ENCODE results near the gene CHRNG. TPM values are rescaled to one million over a fixed set of nuclear protein-coding genes. Genes with fewer than 3 reads are reported as not detected.

CHRNG gene
- total and polyA plus RNA-seq, 2 experiments from 2014 or later = not detected

GRCh38 chr2:232513353-232513752 lies 26.1 kb upstream of the CHRNG start:
- no peaks in the 10 kb centered on the region for H4K20me1 ChIP-seq (replicated peaks; ENCODE audit: insufficient read depth)
- H3K4me1 ChIP-seq (ENCODE audit: insufficient read depth) = no peaks in the 10 kb centered on the region
- H3K27ac ChIP-seq (ENCODE audit: low read depth) = no peak overlapping the region
- no peak overlapping the region for H3K4me2 ChIP-seq
- H3K36me3 ChIP-seq (ENCODE audit: insufficient read depth) = no peaks in the 10 kb centered on the region
- Mint-ChIP-seq H3K27me3 (ENCODE audit: insufficient read depth, low read depth, poor library complexity) (peaks cover 7% of the 10 kb centered on the region), H3K27ac (no peak overlapping the region), H3K9me3 (no peaks in the 10 kb centered on the region; the same call in 2 of the 3 replicates), H3K4me3 (no peak overlapping the region; the same call in 2 of the 3 replicates), H3K4me1 (peaks cover 4% of the 10 kb centered on the region), H3K36me3 (ENCODE audit: low read depth) (no peaks in the 10 kb centered on the region)
- no peak; the same call in 2 of the 3 replicates for ATAC-seq
- no peaks in the 10 kb centered on the region for H3K27me3 ChIP-seq (ENCODE audit: insufficient read depth)
- 0 out of 2 replicates have a peak, but pooled peaks cover 2% of the 10 kb centered on the region for H3F3A ChIP-seq (replicated peaks; ENCODE audit: low read depth)
- H3K4me3 ChIP-seq = no peak overlapping the region
- no peak for DNase-seq (ENCODE audit: low spot score)
- H2AFZ ChIP-seq = no peak overlapping the region
- TF ChIP-seq CTCF (conservative IDR thresholded peaks at IDR 0.05; ENCODE audit: low read depth in 2 of 2) (no peak), POLR2AphosphoS5 (IDR thresholded peaks at IDR 0.05; ENCODE audit: low read depth) (no peak), EZH2 (IDR thresholded peaks at IDR 0.05; ENCODE audit: low read depth, unreplicated experiment) (no peak), ZNF462 (CRISPR knock-in tag; IDR thresholded peaks at IDR 0.05) (no peak), ETS1 (IDR thresholded peaks at IDR 0.05) (no peak), EZH2phosphoT487 (IDR thresholded peaks at IDR 0.05; ENCODE audit: unreplicated experiment) (no peak)
- no peaks in the 10 kb centered on the region for H3K79me2 ChIP-seq (replicated peaks; ENCODE audit: insufficient read depth)
- H3K9me2 ChIP-seq (ENCODE audit: insufficient read depth) = no peaks in the 10 kb centered on the region
